K562 (cell line): ENCODE data around the gene BCAR3.

Experiments
- CTCF ChIP-seq, 3 experiments: IDR thresholded peaks in 2 of 3; conservative IDR thresholded peaks in 1 of 3; 2 replicates each; pipeline ENCODE4 v1.5.1; 2011 to 2012; ENCODE audit warnings: low read length in 3 of 3, mild to moderate bottlenecking in 3 of 3, control low read depth in 2 of 3, improper control_type of control experiment in 1 of 3, inconsistent platforms in 1 of 3, low read depth in 1 of 3, mixed read lengths in 1 of 3, moderate library complexity in 1 of 3; ENCODE audit not compliant: insufficient read depth in 2 of 3
- GABPB1 ChIP-seq: sonication (generic); formaldehyde crosslinking; IDR thresholded peaks from 2 replicates; pipeline ENCODE4 v1.8.0; 2022; ENCODE audit warnings: mild to moderate bottlenecking, missing genetic modification reagents
- HMBOX1 ChIP-seq: sonication (generic); IDR thresholded peaks from 2 replicates; pipeline ENCODE4 v1.6.1; 2016
- HNRNPLL ChIP-seq: fragments of 200-400 bp; formaldehyde crosslinking; IDR thresholded peaks from 2 replicates; pipeline ENCODE4 v1.6.1; 2017; ENCODE audit warnings: low read length, low read depth, mild to moderate bottlenecking; ENCODE audit not compliant: poor library complexity, severe bottlenecking
- JUN ChIP-seq, 2 experiments: sonication (generic) in 1 of 2; formaldehyde crosslinking in 1 of 2; IDR thresholded peaks; 2 replicates each; pipeline versions ENCODE4 v1.6.1 to v1.8.0; 2012 to 2022; ENCODE audit warnings: borderline replicate concordance in 2 of 2, mild to moderate bottlenecking in 2 of 2, improper control_type of control experiment in 1 of 2, low read depth in 1 of 2, low read length in 1 of 2, missing genetic modification reagents in 1 of 2
- KDM1A ChIP-seq, 2 experiments: fragments of 450-650 bp; IDR thresholded peaks; 2 replicates each; pipeline ENCODE4 v1.6.1; 2016; ENCODE audit warnings: mild to moderate bottlenecking in 2 of 2
- NR3C1 ChIP-seq: sonication (generic); formaldehyde crosslinking; IDR thresholded peaks from 2 replicates; pipeline ENCODE4 v1.8.1; 2022; ENCODE audit warnings: missing genetic modification reagents
- PPARD ChIP-seq: fragments of 250-450 bp; sonication (Bioruptor Pico); IDR thresholded peaks from 2 replicates; pipeline ENCODE4 v1.8.0; 2022; ENCODE audit warnings: inconsistent platforms, mild to moderate bottlenecking, moderate library complexity
- SIN3A ChIP-seq, 2 experiments: fragments of 150-350 bp in 1 of 2; IDR thresholded peaks; 2 replicates each; pipeline ENCODE4 v1.6.1; 2011 to 2016; ENCODE audit warnings: borderline replicate concordance in 2 of 2, low read depth in 2 of 2, low read length in 2 of 2, mild to moderate bottlenecking in 2 of 2, moderate library complexity in 2 of 2; ENCODE audit not compliant: control insufficient read depth in 1 of 2
- TBL1XR1 ChIP-seq, 2 experiments: IDR thresholded peaks; 2 replicates each; pipeline ENCODE4 v1.6.1; 2012; ENCODE audit warnings: improper control_type of control experiment in 2 of 2, low read length in 2 of 2, mild to moderate bottlenecking in 1 of 2
- ZNF639 ChIP-seq, 2 experiments: fragments of 200-800 bp in 1 of 2; sonication (Bioruptor generic) in 1 of 2; sonication (generic) in 1 of 2; formaldehyde crosslinking in 1 of 2; IDR thresholded peaks in 1 of 2; conservative IDR thresholded peaks in 1 of 2; 2 replicates each; pipeline versions ENCODE4 v1.5.0 to v1.6.1; 2016 to 2020; ENCODE audit warnings: missing compliant biosample characterization in 1 of 2, missing genetic modification characterization in 1 of 2, missing genetic modification reagents in 1 of 2
- ZNF785 ChIP-seq: fragments of 250-450 bp; sonication (Bioruptor Pico); IDR thresholded peaks from 2 replicates; pipeline ENCODE4 v1.4.0; 2020; ENCODE audit warnings: mild to moderate bottlenecking

GRCh38 chr1:93658188-93658587, 23.4 kb downstream of the BCAR3 start:
- TF ChIP-seq ZNF639 (CRISPR knock-in tag; conservative IDR thresholded peaks at IDR 0.05 in 1 of 2, IDR thresholded peaks at IDR 0.05 in 1 of 2) (no peak), GABPB1 (no peak), TBL1XR1 (IDR thresholded peaks at IDR 0.05; ENCODE audit: low read length in 2 of 2) (no peak), PPARD (CRISPR knock-in tag) (no peak), CTCF (IDR thresholded peaks at IDR 0.05 in 2 of 3, conservative IDR thresholded peaks at IDR 0.05 in 1 of 3; ENCODE audit: insufficient read depth in 2 of 3, low read depth in 1 of 3, low read length in 3 of 3) (no peak), KDM1A (IDR thresholded peaks at IDR 0.05) (no peak), JUN (IDR thresholded peaks at IDR 0.05; ENCODE audit: borderline replicate concordance, low read depth, low read length) (no peak), JUN (CRISPR knock-in tag; IDR thresholded peaks at IDR 0.05; ENCODE audit: borderline replicate concordance) (no peak), NR3C1 (CRISPR knock-in tag) (no peak), HMBOX1 (no peak), HNRNPLL (no peak), SIN3A (IDR thresholded peaks at IDR 0.05; ENCODE audit: borderline replicate concordance in 2 of 2, control insufficient read depth in 1 of 2, low read depth in 2 of 2, low read length in 2 of 2) (no peak), ZNF785 (CRISPR knock-in tag) (no peak)
